HepG2 (cell line): ENCODE data around the gene PLET1.

Experiments used
- JUND ChIP-seq: sonication (generic); formaldehyde crosslinking; IDR thresholded peaks from 2 replicates; pipeline ENCODE4 v1.8.0; 2022; ENCODE audit warnings: mild to moderate bottlenecking, missing genetic modification reagents
- POGK ChIP-seq: sonication (generic); formaldehyde crosslinking; conservative IDR thresholded peaks from 2 replicates; pipeline ENCODE4 v1.8.0; 2022; ENCODE audit warnings: mild to moderate bottlenecking, moderate library complexity, missing genetic modification reagents
- SRSF4 ChIP-seq: fragments of 200-400 bp; formaldehyde crosslinking; IDR thresholded peaks from one replicate; pipeline ENCODE4 v1.6.1; 2018; ENCODE audit warnings: mild to moderate bottlenecking, low read depth, low read length, moderate library complexity; ENCODE audit not compliant: poor library complexity, severe bottlenecking
- ZBTB1 ChIP-seq: sonication (generic); formaldehyde crosslinking; IDR thresholded peaks from 2 replicates; pipeline ENCODE4 v1.4.0; 2020; ENCODE audit warnings: missing genetic modification reagents, borderline replicate concordance
- ZBTB26 ChIP-seq: IDR thresholded peaks from 2 replicates; pipeline ENCODE4 v1.6.1; 2016; ENCODE audit warnings: missing compliant biosample characterization, missing genetic modification reagents, borderline replicate concordance
- ZNF207 ChIP-seq: fragments of 450-650 bp; IDR thresholded peaks from 2 replicates; pipeline ENCODE4 v1.6.1; 2016; ENCODE audit warnings: antibody characterized with exemption, borderline replicate concordance
- ZNF230 ChIP-seq: sonication (generic); formaldehyde crosslinking; IDR thresholded peaks from 2 replicates; pipeline ENCODE4 v1.4.0; 2020; ENCODE audit warnings: mild to moderate bottlenecking, missing genetic modification reagents
- ZNF430 ChIP-seq: sonication (generic); formaldehyde crosslinking; IDR thresholded peaks from 2 replicates; pipeline ENCODE4 v1.9.0; 2021; ENCODE audit warnings: mild to moderate bottlenecking, missing genetic modification reagents
- TF ChIP-seq, protein P1 (sequence below): IDR thresholded peaks from 2 replicates; pipeline ENCODE4 v1.6.1; 2012; ENCODE audit warnings: inconsistent platforms

GRCh38 chr11:112223121-112223520 is 37.5 kb downstream of the PLET1 start:
- no peak for TF ChIP-seq ZBTB26 (CRISPR knock-in tag)
- TF ChIP-seq, protein P1, sequence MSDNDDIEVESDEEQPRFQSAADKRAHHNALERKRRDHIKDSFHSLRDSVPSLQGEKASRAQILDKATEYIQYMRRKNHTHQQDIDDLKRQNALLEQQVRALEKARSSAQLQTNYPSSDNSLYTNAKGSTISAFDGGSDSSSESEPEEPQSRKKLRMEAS, result no peak
- no peak for TF ChIP-seq JUND
- no peak for TF ChIP-seq SRSF4
- TF ChIP-seq ZNF207, result no peak
- no peak for TF ChIP-seq ZNF230 (CRISPR knock-in tag)
- no peak for TF ChIP-seq POGK (CRISPR knock-in tag)
- TF ChIP-seq ZBTB1 (CRISPR knock-in tag), result no peak
- TF ChIP-seq ZNF430 (CRISPR knock-in tag), result no peak
